HG03565 (cell line): ENCODE measurements around the gene C1QTNF2.

Experiments
- ATAC-seq: cut with Tn5 transposase; IDR thresholded peaks from one replicate; pipeline ENCODE4 v1.9.1; 2021; ENCODE audit warnings: mild to moderate bottlenecking, moderate library complexity; ENCODE audit not compliant: unreplicated experiment

Gene C1QTNF2

GRCh38 chr5:160306696-160307095 is 63.7 kb downstream of the C1QTNF2 start:
- ATAC-seq = no peak

GRCh38 chr5:160305319-160305718 is 65.1 kb downstream of the C1QTNF2 start:
- no peak for ATAC-seq

- ATAC-seq = no peak
Measured at GRCh38 chr5:160303690-160304089, 66.7 kb downstream of the C1QTNF2 start.

GRCh38 chr5:160298189-160298588 is 72.2 kb downstream of the C1QTNF2 start:
- ATAC-seq = no peak

- no peak for ATAC-seq
Measured at GRCh38 chr5:160297776-160298175, 72.7 kb downstream of the C1QTNF2 start.
